NCI-H2196 (cell line): ENCODE measurements around the gene PRR29.
"Not testable (repeated sequence)": the region's sequence is repeated elsewhere in the genome, so short reads cannot be mapped to it uniquely, and the experiment has no call there.

ENCODE experiments used
- DNase-seq: peaks from one replicate; lab custom pipeline; 2025; ENCODE audit not compliant: unreplicated experiment; lab: John Stamatoyannopoulos, UW

PRR29 gene

GRCh38 chr17:64008830-64009229 lies 10.7 kb downstream of the PRR29 start:
- no peak for DNase-seq

GRCh38 chr17:64009571-64010402 lies 11.6 kb downstream of the PRR29 start:
- DNase-seq = no peak

GRCh38 chr17:64015447-64015846 lies 17.3 kb downstream of the PRR29 start:
- no peak for DNase-seq

GRCh38 chr17:64016231-64016784 lies 18.2 kb downstream of the PRR29 start:
- DNase-seq = no peak

- no peak for DNase-seq
Observed at GRCh38 chr17:64016974-64017373, 18.8 kb downstream of the PRR29 start.

- no peak for DNase-seq
Observed at GRCh38 chr17:64017381-64017980, 19.3 kb downstream of the PRR29 start.

GRCh38 chr17:64019551-64019961 lies 21.4 kb downstream of the PRR29 start:
- DNase-seq = not testable (repeated sequence)

- DNase-seq = no peak
Observed at GRCh38 chr17:64020056-64020766, 22.1 kb downstream of the PRR29 start, which contains the start of gene ICAM2. Gene ICAM2, minus strand, starts transcription at chr17:64020633. Its CDS starts 13,942 bp downstream, at chr17:64006691.

- no peak for DNase-seq
Observed at GRCh38 chr17:64022611-64023063, 24.5 kb downstream of the PRR29 start.

- DNase-seq = no peak
Observed at GRCh38 chr17:64024215-64024654, 26.1 kb downstream of the PRR29 start.

GRCh38 chr17:64024781-64025731 lies 26.9 kb downstream of the PRR29 start:
- no peak for DNase-seq

- peak; percentile 74 for DNase-seq
Observed at GRCh38 chr17:64025732-64026294, 27.7 kb downstream of the PRR29 start.

- DNase-seq = peak; percentile 66
Observed at GRCh38 chr17:64028874-64029464, 30.8 kb downstream of the PRR29 start.

GRCh38 chr17:64032081-64032480 lies 33.9 kb downstream of the PRR29 start:
- DNase-seq = no peak

GRCh38 chr17:64036198-64036922 lies 38.2 kb downstream of the PRR29 start:
- DNase-seq = no peak

GRCh38 chr17:64037180-64037579 lies 39.0 kb downstream of the PRR29 start:
- DNase-seq = no peak

GRCh38 chr17:64037802-64038201 lies 39.7 kb downstream of the PRR29 start:
- DNase-seq = no peak

- no peak for DNase-seq
Observed at GRCh38 chr17:64038331-64039105, 40.4 kb downstream of the PRR29 start.
